HG03280 (cell line): ENCODE measurements around the gene ZBED6.
"Not testable (repeated sequence)": the region's sequence is repeated elsewhere in the genome, so short reads cannot be mapped to it uniquely, and the experiment has no call there.

ENCODE experiments used
- ATAC-seq: cut with Tn5 transposase; IDR thresholded peaks from one replicate; pipeline ENCODE4 v1.9.1; 2021; ENCODE audit warnings: mild to moderate bottlenecking, moderate library complexity; ENCODE audit not compliant: unreplicated experiment

ZBED6 gene

GRCh38 chr1:203795441-203796235 is at the start of gene ZBED6, which contains the start of gene ZC3H11A:
ZBED6 (plus strand) TSS chr1:203795623; CDS start chr1:203797523, 1,900 bp downstream.
ZC3H11A (plus strand) TSS chr1:203795623; CDS start chr1:203817071, 21,448 bp downstream.
- ATAC-seq = peak; percentile 96

DNA sequence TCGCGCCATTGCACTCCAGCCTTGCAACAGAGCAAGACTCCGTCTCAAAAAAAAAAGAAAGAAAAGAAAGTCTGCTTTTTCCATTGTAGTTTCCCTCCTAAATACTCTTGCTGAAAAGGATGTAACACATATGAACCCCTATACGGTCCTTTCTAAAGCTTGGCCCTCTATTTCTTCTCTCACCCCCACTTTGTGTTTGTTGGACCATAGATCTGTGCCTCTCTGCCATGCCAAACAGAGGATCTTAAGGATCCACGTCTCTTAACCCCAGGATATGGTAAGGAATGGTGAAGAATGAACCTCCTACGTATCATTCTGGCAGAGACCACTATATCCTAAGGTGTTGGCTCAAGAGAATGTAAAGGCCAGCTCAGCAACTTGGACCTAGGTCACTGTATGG is 49.1 kb upstream of the ZBED6 start:
- ATAC-seq = no peak

GRCh38 chr1:203751051-203751450 is 44.4 kb upstream of the ZBED6 start:
- no peak for ATAC-seq

DNA sequence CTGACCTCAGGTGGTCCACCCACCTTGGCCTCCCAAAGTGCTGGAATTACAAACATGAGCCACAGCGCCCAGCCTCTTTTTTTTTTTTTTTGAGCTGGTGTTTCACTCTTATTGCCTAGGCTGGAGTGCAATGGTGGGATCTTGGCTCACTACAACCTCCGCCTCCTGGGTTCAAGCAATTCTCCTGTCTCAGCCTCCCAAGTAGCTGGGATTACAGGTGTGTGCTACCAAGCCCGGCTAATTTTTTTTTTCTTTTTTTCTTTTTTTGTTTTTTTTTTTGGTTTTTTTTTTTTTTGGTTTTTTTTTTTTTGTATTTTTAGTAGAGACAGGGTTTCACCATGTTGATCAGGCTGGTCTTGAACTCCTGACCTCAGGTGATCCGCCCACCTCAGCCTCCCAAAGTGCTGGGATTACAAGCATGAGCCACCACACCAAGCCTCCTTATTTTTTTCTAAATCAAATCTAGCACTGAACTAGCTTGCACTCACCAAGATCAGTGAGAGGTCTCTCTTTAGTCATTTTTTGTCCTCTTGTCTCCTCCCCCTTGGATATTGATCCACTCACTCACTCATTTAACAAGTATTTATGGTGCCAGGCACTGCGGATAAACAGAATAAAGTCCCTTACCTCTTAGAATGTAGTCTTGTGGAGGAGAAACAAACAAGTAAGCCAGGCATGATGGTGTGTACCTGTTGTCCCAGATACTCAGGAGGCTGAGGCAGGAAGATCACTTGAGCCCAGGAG is 43.6 kb upstream of the ZBED6 start:
- not testable (repeated sequence) for ATAC-seq

DNA sequence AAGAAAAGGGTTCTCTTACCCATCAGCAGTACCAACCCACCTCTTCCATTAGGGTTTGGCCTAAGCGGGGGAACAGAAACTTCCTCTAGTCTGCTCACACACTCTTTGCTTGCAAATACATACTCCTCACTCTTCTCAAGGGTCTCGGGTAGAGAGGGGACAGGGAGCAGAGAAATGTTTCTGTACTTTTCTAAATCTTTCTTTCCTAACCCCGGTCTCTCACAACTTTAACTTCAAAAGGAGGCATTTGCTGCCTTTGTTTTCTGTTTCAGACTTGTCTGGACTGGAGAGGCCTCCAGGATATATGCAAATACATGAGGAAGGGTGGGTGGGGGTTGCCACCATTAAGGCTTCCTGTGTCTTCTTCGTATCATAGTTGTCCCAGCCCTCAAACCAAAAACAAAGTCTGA is 41.0 kb upstream of the ZBED6 start:
- ATAC-seq = peak; percentile 75

GRCh38 chr1:203756036-203756435 is 39.4 kb upstream of the ZBED6 start:
- no peak for ATAC-seq

DNA sequence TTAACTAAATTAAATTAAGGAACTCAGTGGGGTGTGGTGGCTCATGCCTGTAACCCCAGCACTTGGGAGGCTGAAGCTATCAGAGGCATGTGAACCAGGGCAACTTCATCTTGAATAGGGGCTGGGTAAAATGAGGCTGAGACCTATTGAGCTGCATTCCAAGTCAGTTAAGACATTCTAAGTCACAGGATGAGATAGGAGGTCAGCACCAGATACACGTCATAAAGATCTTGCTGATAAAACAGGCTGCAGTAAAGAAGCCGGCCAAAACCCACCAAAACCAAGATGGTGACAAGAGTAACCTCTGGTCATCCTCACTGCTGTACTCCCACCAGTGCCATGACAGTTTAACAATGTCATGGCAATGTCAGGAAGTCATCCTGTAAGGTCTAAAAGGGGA is 36.7 kb upstream of the ZBED6 start:
- ATAC-seq = not testable (repeated sequence)

DNA sequence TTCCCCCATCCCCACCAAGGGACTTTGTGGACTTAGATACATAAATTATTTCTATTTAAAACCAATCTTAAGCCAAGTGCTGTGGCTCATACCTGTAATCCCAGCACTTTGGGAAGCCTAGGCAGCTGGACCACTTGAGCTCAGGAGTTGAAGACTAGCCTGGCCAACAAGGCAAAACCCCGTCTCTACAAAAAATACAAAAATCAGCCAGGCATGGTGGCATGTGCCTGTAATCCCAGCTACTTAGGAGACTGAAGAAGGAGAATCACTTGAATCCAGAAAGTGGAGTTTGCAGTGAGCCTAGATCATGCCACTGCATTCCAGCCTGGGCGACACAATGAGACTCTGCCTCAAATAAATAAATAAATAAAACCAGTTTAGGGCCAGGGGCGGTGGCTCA is 34.9 kb upstream of the ZBED6 start:
- no peak for ATAC-seq

GRCh38 chr1:203761958-203762357 is 33.5 kb upstream of the ZBED6 start:
- not testable (repeated sequence) for ATAC-seq

DNA sequence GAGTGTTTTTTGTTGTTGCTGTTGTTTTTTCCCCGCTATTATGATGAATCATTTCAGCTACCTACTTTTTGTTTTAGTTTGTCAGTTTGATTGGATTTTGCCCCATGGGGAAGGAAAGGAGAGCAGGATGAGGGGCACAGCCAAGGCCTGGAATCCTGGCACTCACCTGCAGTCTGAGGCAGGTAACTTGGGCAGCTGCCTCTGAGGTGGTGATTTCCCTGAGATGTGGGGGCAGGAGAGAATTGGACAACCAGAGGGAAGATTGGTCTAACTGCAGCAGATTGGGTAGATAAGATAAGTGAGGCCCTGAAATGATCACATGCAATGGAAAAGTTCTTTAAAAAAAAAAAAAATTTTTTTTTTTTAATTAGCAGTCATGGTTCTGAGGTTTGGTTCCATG is 31.9 kb upstream of the ZBED6 start:
- ATAC-seq = no peak

GRCh38 chr1:203764105-203765028 is 31.1 kb upstream of the ZBED6 start:
- ATAC-seq = peak; percentile 36

GRCh38 chr1:203765029-203765837 is 30.2 kb upstream of the ZBED6 start, which contains the start of gene LAX1:
LAX1 (plus strand) TSS chr1:203765183; CDS start chr1:203765566, 383 bp downstream.
- peak; percentile 80 for ATAC-seq

DNA sequence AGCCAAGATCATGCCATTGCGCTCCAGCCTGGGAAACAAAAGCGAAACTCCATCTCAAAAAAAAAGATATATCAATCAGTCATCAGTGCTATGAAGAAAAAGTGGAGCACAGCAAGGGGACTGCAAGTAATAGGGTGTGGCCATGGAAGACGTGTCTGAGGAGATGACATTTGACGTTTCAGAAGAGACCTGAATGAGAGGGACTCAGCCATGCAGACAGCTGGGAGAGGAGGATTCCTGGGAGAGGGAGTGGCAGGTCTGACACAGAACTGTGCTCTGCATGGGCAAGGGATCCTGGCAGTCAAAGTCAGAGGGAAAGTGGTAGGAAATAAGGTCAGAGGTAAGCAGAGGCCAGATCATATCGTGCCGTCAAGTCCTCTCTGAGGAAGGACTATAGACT is 27.2 kb upstream of the ZBED6 start:
- no peak for ATAC-seq

DNA sequence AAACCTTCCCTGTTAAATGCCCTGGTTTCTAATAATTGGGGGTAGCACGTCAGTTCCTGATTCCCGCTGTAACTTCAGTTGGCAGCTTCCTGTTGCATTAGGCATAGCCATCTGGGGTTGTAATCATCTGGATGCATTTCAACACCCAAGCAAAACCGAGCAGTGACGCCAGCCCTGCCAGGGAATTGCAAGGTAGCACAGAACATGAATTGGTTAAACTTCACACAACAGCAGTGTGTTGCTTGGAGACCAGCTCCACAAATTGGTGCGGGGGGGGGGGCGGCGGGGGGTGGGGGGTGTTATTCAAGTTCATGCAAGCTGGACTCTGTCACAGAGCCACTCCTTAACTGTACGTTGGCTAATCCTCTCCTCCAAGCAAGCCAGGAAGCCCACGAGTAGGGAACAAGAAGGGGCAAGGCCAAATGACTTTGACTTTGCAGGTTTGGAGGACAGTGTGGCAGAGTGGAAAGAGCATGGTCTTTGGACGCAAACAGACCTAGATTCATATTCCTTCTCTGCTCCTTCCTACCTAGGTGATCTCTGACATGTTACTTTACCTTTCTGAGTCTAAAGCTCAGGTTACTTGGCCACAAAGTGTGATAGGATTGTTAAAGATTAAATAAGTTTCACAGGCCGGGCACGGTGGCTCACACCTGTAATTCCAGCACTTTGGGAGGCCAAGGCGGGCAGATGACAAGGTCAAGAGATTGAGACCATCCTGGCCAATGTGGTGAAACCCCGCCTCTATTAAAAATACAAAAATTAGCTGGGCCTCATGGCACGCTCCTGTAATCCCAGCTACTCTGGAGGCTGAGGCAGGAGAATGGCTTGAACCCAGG is 25.7 kb upstream of the ZBED6 start:
- ATAC-seq = no peak

GRCh38 chr1:203771901-203772301 is 23.5 kb upstream of the ZBED6 start:
- no peak for ATAC-seq

DNA sequence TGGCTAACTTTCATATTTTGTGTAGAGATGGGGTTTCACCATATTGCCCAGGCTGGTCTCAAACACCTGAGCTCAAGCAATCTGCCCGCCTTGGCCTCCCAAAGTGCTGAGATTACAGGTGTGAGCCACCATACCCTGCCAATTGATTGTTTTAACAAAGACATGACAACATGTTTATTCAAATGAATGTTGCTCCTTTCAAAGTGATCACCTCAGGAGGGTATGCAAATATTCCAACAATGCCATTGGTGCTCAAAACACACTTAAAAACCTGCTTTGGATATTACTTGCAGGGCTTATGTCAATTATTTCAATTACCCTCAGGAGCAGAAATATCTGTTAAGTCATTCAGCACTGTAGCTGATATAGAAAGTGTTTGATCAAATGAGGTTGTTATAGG is 22.6 kb upstream of the ZBED6 start:
- ATAC-seq = no peak

GRCh38 chr1:203776636-203777035 is 18.8 kb upstream of the ZBED6 start:
- no peak for ATAC-seq

- ATAC-seq = no peak
These were observed 17.8 kb upstream of the ZBED6 start for GRCh38 chr1:203777596-203777995.

GRCh38 chr1:203778146-203778545 is 17.3 kb upstream of the ZBED6 start:
- no peak for ATAC-seq
